ENCODE measurements around the gene GMEB2.

DNA sequence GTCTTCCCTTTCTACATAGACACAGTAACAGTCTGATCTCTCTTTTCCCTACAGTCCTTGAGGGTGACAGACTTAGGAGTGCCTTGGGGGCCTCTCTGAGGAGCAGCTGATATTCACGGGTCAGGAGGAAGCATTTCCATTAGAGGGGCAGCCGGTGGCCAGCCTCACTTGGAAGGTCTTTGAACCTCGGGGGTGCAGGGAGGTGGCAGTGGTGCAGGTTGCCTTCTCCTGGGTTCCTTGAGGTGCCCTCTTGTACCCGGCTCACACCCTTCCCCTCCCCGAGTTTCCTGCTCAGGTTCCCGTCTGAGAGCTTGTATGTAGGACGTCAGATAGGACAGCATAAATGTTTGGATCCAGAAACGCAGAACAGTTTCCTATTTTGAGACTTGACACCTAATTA lies 33.7 kb upstream of the GMEB2 start:
- no peak for TF ChIP-seq POLR2A (IDR thresholded peaks at IDR 0.05)
- TF ChIP-seq, protein P1, sequence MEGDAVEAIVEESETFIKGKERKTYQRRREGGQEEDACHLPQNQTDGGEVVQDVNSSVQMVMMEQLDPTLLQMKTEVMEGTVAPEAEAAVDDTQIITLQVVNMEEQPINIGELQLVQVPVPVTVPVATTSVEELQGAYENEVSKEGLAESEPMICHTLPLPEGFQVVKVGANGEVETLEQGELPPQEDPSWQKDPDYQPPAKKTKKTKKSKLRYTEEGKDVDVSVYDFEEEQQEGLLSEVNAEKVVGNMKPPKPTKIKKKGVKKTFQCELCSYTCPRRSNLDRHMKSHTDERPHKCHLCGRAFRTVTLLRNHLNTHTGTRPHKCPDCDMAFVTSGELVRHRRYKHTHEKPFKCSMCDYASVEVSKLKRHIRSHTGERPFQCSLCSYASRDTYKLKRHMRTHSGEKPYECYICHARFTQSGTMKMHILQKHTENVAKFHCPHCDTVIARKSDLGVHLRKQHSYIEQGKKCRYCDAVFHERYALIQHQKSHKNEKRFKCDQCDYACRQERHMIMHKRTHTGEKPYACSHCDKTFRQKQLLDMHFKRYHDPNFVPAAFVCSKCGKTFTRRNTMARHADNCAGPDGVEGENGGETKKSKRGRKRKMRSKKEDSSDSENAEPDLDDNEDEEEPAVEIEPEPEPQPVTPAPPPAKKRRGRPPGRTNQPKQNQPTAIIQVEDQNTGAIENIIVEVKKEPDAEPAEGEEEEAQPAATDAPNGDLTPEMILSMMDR (IDR thresholded peaks at IDR 0.05): no peak
